ENCODE results near the gene SNX6. TPM values are rescaled to one million over a fixed set of nuclear protein-coding genes. Genes with fewer than 3 reads are reported as not detected.

SNX6 gene
- 222 and 234 TPM in 2 replicates for total RNA-seq

GRCh38 chr14:34629657-34630529 is at the start of gene SNX6:
SNX6 (minus strand) TSS chr14:34630148; CDS start chr14:34630116, 32 bp downstream.

GRCh38 chr14:34539407-34540180 is 90.4 kb downstream of the SNX6 start, which contains the start of gene EAPP:
EAPP (minus strand) TSS chr14:34539701; CDS start chr14:34539628, 73 bp downstream.

Other genes starting within 250 kb of the SNX6 start
- 13.5 and 14.8 TPM in 2 replicates for gene SPTSSA, start 167.9 kb downstream of the SNX6 start, total RNA-seq
- 18.4 and 27.4 TPM in 2 replicates for gene EAPP, start 90.4 kb downstream of the SNX6 start, total RNA-seq
- gene CFL2, start 84.4 kb upstream of the SNX6 start, total RNA-seq, result 73.4 and 90.7 TPM in 2 replicates
- 40.7 and 42.6 TPM in 2 replicates for gene BAZ1A, start 245.2 kb upstream of the SNX6 start, total RNA-seq